ENCODE data around the gene ARL3. TPM values are rescaled to one million over a fixed set of nuclear protein-coding genes. Genes with fewer than 3 reads are reported as not detected.

Gene ARL3
- total RNA-seq, 1 experiment from 2014 or later: 13.3 TPM

GRCh38 chr10:102710609-102711008 is 3.6 kb downstream of the ARL3 start:
- peaks cover 8 to 23% of the 10 kb centered on the region in 2 experiments for H3K4me1 ChIP-seq (ENCODE audit: control insufficient read depth in 1 of 2, insufficient read depth in 2 of 2, low read length in 2 of 2)
- DNase-seq (ENCODE audit: low read depth, low spot score) (no peak), ATAC-seq (no peak)
- H3K4me3 ChIP-seq (replicated peaks in 1 of 2; ENCODE audit: low read depth in 1 of 2, low read length in 2 of 2): no peak overlapping the region
- no TSS peak for BruUV-seq (replicated peaks)
- no peak overlapping the region for H3K9ac ChIP-seq (ENCODE audit: low read length)
- TF ChIP-seq CTCF (IDR thresholded peaks at IDR 0.05 in 2 of 3, conservative IDR thresholded peaks at IDR 0.05 in 1 of 3; ENCODE audit: borderline replicate concordance in 1 of 3, insufficient read depth in 1 of 3, low read depth in 2 of 3, low read length in 2 of 3) (peak in 1 of 3 experiments; percentile 26; a peak in 2 of 6 replicates), JUND (IDR thresholded peaks at IDR 0.05) (no peak), POLR2AphosphoS5 (IDR thresholded peaks at IDR 0.05; ENCODE audit: low read depth, low read length) (no peak), SIN3A (IDR thresholded peaks at IDR 0.05; ENCODE audit: low read depth) (no peak), SP1 (IDR thresholded peaks at IDR 0.05; ENCODE audit: low read depth) (no peak), ZNF274 (IDR thresholded peaks at IDR 0.05; ENCODE audit: low read depth, low read length) (no peak)
- CTCF ChIA-PET: interaction anchor here (0.9 kb wide), 1 partner anchor 33 kb away, joined by 3 read pairs; no protein-coding TSS in a partner anchor
- H3K9me2 ChIP-seq (ENCODE audit: insufficient read depth): no peaks in the 10 kb centered on the region
- peaks cover 21% of the 10 kb centered on the region for H3K79me2 ChIP-seq (ENCODE audit: insufficient read depth, low read length)
- POLR2A ChIA-PET: no interaction called here
- no peaks in the 10 kb centered on the region for H4K20me1 ChIP-seq (ENCODE audit: insufficient read depth)
- no peaks in the 10 kb centered on the region for H3K36me3 ChIP-seq (ENCODE audit: control insufficient read depth in 1 of 2, insufficient read depth in 2 of 2, low read length in 2 of 2)
- H3K9me3 ChIP-seq (ENCODE audit: control insufficient read depth in 1 of 2, insufficient read depth in 1 of 2, low read depth in 1 of 2, low read length in 2 of 2): no peaks in the 10 kb centered on the region
- H3K27me3 ChIP-seq (ENCODE audit: insufficient read depth, low read length): no peaks in the 10 kb centered on the region
- no peak overlapping the region for H3K27ac ChIP-seq (ENCODE audit: low read depth, low read length)
- RAD21 ChIA-PET (ENCODE audit: low non-redundant PET in 1 of 2, low total read pairs in 2 of 2, uncharacterized antibody in 2 of 2, unreplicated experiment in 2 of 2): no interaction called here
- H3K4me2 ChIP-seq (ENCODE audit: low read length): peak overlapping the region; percentile 20
- intact Hi-C loops (cut with micrococcal nuclease): loop anchor here (5.0 kb wide), 1 partner anchor 103 kb away; no protein-coding TSS in a partner anchor
- H2AFZ ChIP-seq (ENCODE audit: low read depth, low read length, poor library complexity, severe bottlenecking): no peak overlapping the region

- intact Hi-C loops (cut with micrococcal nuclease): no loop called here
- CTCF ChIA-PET: no interaction called here
- H3K4me2 ChIP-seq (ENCODE audit: low read length): no peak overlapping the region
- TF ChIP-seq CBX3 (IDR thresholded peaks at IDR 0.05; ENCODE audit: low read depth) (no peak), FOSL1 (IDR thresholded peaks at IDR 0.05; ENCODE audit: low read depth) (no peak), JUND (IDR thresholded peaks at IDR 0.05) (no peak), RAD21 (IDR thresholded peaks at IDR 0.05; ENCODE audit: low read depth) (no peak), ELF1 (IDR thresholded peaks at IDR 0.05; ENCODE audit: borderline replicate concordance, low read depth) (no peak), POLR2AphosphoS5 (IDR thresholded peaks at IDR 0.05; ENCODE audit: low read depth, low read length) (no peak)
- TF ChIP-seq, protein P1, sequence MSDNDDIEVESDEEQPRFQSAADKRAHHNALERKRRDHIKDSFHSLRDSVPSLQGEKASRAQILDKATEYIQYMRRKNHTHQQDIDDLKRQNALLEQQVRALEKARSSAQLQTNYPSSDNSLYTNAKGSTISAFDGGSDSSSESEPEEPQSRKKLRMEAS (IDR thresholded peaks at IDR 0.05): no peak
- TF ChIP-seq, protein P2, sequence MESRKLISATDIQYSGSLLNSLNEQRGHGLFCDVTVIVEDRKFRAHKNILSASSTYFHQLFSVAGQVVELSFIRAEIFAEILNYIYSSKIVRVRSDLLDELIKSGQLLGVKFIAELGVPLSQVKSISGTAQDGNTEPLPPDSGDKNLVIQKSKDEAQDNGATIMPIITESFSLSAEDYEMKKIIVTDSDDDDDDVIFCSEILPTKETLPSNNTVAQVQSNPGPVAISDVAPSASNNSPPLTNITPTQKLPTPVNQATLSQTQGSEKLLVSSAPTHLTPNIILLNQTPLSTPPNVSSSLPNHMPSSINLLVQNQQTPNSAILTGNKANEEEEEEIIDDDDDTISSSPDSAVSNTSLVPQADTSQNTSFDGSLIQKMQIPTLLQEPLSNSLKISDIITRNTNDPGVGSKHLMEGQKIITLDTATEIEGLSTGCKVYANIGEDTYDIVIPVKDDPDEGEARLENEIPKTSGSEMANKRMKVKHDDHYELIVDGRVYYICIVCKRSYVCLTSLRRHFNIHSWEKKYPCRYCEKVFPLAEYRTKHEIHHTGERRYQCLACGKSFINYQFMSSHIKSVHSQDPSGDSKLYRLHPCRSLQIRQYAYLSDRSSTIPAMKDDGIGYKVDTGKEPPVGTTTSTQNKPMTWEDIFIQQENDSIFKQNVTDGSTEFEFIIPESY (IDR thresholded peaks at IDR 0.05; ENCODE audit: extremely low read depth, insufficient replicate concordance, low read length): no peak
- TF ChIP-seq, protein P3, sequence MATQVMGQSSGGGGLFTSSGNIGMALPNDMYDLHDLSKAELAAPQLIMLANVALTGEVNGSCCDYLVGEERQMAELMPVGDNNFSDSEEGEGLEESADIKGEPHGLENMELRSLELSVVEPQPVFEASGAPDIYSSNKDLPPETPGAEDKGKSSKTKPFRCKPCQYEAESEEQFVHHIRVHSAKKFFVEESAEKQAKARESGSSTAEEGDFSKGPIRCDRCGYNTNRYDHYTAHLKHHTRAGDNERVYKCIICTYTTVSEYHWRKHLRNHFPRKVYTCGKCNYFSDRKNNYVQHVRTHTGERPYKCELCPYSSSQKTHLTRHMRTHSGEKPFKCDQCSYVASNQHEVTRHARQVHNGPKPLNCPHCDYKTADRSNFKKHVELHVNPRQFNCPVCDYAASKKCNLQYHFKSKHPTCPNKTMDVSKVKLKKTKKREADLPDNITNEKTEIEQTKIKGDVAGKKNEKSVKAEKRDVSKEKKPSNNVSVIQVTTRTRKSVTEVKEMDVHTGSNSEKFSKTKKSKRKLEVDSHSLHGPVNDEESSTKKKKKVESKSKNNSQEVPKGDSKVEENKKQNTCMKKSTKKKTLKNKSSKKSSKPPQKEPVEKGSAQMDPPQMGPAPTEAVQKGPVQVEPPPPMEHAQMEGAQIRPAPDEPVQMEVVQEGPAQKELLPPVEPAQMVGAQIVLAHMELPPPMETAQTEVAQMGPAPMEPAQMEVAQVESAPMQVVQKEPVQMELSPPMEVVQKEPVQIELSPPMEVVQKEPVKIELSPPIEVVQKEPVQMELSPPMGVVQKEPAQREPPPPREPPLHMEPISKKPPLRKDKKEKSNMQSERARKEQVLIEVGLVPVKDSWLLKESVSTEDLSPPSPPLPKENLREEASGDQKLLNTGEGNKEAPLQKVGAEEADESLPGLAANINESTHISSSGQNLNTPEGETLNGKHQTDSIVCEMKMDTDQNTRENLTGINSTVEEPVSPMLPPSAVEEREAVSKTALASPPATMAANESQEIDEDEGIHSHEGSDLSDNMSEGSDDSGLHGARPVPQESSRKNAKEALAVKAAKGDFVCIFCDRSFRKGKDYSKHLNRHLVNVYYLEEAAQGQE (IDR thresholded peaks at IDR 0.05; ENCODE audit: low read depth): no peak
These were observed 8.7 kb downstream of the ARL3 start for GRCh38 chr10:102705531-102705930.

More at GRCh38 chr10:102705531-102705930, 8.7 kb downstream of the ARL3 start:
- Histone ChIP-seq H3K9me3 (ENCODE audit: control insufficient read depth in 1 of 2, insufficient read depth in 1 of 2, low read depth in 1 of 2, low read length in 2 of 2) (no peaks in the 10 kb centered on the region), H3K27me3 (ENCODE audit: insufficient read depth, low read length) (no peaks in the 10 kb centered on the region), H4K20me1 (ENCODE audit: insufficient read depth) (no peaks in the 10 kb centered on the region), H2AFZ (ENCODE audit: low read depth, low read length, poor library complexity, severe bottlenecking) (no peak overlapping the region), H3K4me1 (ENCODE audit: control insufficient read depth in 1 of 2, insufficient read depth in 2 of 2, low read length in 2 of 2) (peaks cover 1 to 2% of the 10 kb centered on the region in 2 experiments; a peak in 3 of 4 replicates), H3K27ac (ENCODE audit: low read depth, low read length) (no peak overlapping the region), H3K4me3 (replicated peaks in 1 of 2; ENCODE audit: low read depth in 1 of 2, low read length in 2 of 2) (no peak overlapping the region), H3K36me3 (ENCODE audit: control insufficient read depth in 1 of 2, insufficient read depth in 2 of 2, low read length in 2 of 2) (no peaks in the 10 kb centered on the region), H3K79me2 (ENCODE audit: insufficient read depth, low read length) (no peaks in the 10 kb centered on the region), H3K9ac (ENCODE audit: low read length) (no peak overlapping the region), H3K9me2 (ENCODE audit: insufficient read depth) (no peaks in the 10 kb centered on the region)
- no TSS peak for BruUV-seq (replicated peaks)
- ATAC-seq (no peak), DNase-seq (ENCODE audit: low read depth, low spot score) (no peak)
- RAD21 ChIA-PET (ENCODE audit: low non-redundant PET in 1 of 2, low total read pairs in 2 of 2, uncharacterized antibody in 2 of 2, unreplicated experiment in 2 of 2): no interaction called here
- POLR2A ChIA-PET: no interaction called here

Data from HCT116 (cell line).